Measurements from ENCODE around the gene OSM. TPM values are rescaled to one million over a fixed set of nuclear protein-coding genes. Genes with fewer than 3 reads are reported as not detected.

Gene OSM
- total and polyA plus RNA-seq, 5 experiments from 2014 or later, result 0.81 to 11.6 (median 4.4) TPM

- ATAC-seq (no peak), DNase-seq (no peak)
- Mint-ChIP-seq H3K27ac (no peak overlapping the region), H3K27me3 (no peaks in the 10 kb centered on the region), H3K36me3 (peaks cover 0 to 11% (median 6%) of the 10 kb centered on the region in 3 donors), H3K9me3 (no peaks in the 10 kb centered on the region), H3K4me3 (peak overlapping the region in 1 of 10 donors; percentile 4), H3K4me1 (peaks cover 10 to 41% (median 39%) of the 10 kb centered on the region in 4 donors)
- POLR2A ChIA-PET, result interaction anchor here (1.3 to 2.3 kb wide), 2 partner anchors 19 to 20 kb away, joined by 3 to 15 read pairs; no protein-coding TSS in a partner anchor
Measured at GRCh38 chr22:30282616-30283046, 16.0 kb upstream of the OSM start.

GRCh38 chr22:30280505-30280904, 13.9 kb upstream of the OSM start:
- Mint-ChIP-seq H3K9me3 (no peaks in the 10 kb centered on the region), H3K27ac (peak overlapping the region in 1 of 10 donors; percentile 60), H3K4me3 (no peak overlapping the region), H3K27me3 (peaks cover 0 to 2% (median 0%) of the 10 kb centered on the region in 5 donors), H3K36me3 (peaks cover 0 to 11% (median 3%) of the 10 kb centered on the region in 3 donors), H3K4me1 (peaks cover 18 to 47% (median 45%) of the 10 kb centered on the region in 4 donors)
- ATAC-seq (no peak), DNase-seq (no peak)
- POLR2A ChIA-PET, result interaction anchor here (0.9 kb wide), 1 partner anchor 16 kb away, joined by 4 read pairs; no protein-coding TSS in a partner anchor

GRCh38 chr22:30279932-30280331, 13.3 kb upstream of the OSM start:
- H3K4me1 Mint-ChIP-seq, result peaks cover 21 to 51% (median 49%) of the 10 kb centered on the region in 4 donors
- peaks cover 0 to 7% (median 3%) of the 10 kb centered on the region in 3 donors for H3K36me3 Mint-ChIP-seq
- no peak overlapping the region for H3K4me3 Mint-ChIP-seq
- DNase-seq (no peak), ATAC-seq (no peak)
- peaks cover 0 to 2% (median 0%) of the 10 kb centered on the region in 5 donors for H3K27me3 Mint-ChIP-seq
- POLR2A ChIA-PET, result interaction anchor here (0.6 to 0.9 kb wide), 2 partner anchors 10 to 15 kb away, joined by 3 to 4 read pairs; no protein-coding TSS in a partner anchor
- H3K9me3 Mint-ChIP-seq, result no peaks in the 10 kb centered on the region
- no peak overlapping the region for H3K27ac Mint-ChIP-seq

- Mint-ChIP-seq H3K9me3 (no peaks in the 10 kb centered on the region), H3K4me1 (peaks cover 24 to 57% (median 51%) of the 10 kb centered on the region in 4 donors), H3K36me3 (peaks cover 0 to 1% (median 0%) of the 10 kb centered on the region in 3 donors), H3K27me3 (peaks cover 0 to 2% (median 0%) of the 10 kb centered on the region in 5 donors), H3K4me3 (peak overlapping the region in 1 of 10 donors; percentile 36), H3K27ac (peak overlapping the region in 3 of 10 donors; percentile 10 to 53 (median 27))
- DNase-seq (no peak), ATAC-seq (no peak)
- POLR2A ChIA-PET, result no interaction called here
Measured at GRCh38 chr22:30279046-30279788, 12.6 kb upstream of the OSM start.

GRCh38 chr22:30277547-30278344, 11.1 kb upstream of the OSM start:
- peaks cover 26 to 63% (median 58%) of the 10 kb centered on the region in 4 donors for H3K4me1 Mint-ChIP-seq
- POLR2A ChIA-PET, result interaction anchor here (0.7 to 1.0 kb wide), 3 partner anchors 11 to 66 kb away, joined by 3 to 5 read pairs (median 3); partner anchors contain the start of gene CASTOR1
- H3K4me3 Mint-ChIP-seq, result no peak overlapping the region
- peaks cover 0 to 2% (median 0%) of the 10 kb centered on the region in 5 donors for H3K27me3 Mint-ChIP-seq
- peaks cover 0 to 2% (median 0%) of the 10 kb centered on the region in 3 donors for H3K36me3 Mint-ChIP-seq
- peak overlapping the region in 3 of 10 donors; percentile 34 to 81 (median 80) for H3K27ac Mint-ChIP-seq
- DNase-seq, result no peak
- H3K9me3 Mint-ChIP-seq, result no peaks in the 10 kb centered on the region
- no peak for ATAC-seq

GRCh38 chr22:30276039-30276438, 9.4 kb upstream of the OSM start:
- peaks cover 0 to 2% (median 0%) of the 10 kb centered on the region in 3 donors for H3K36me3 Mint-ChIP-seq
- DNase-seq (no peak), ATAC-seq (peak; percentile 46 to 50)
- peak overlapping the region; percentile 7 to 90 (median 82) for H3K27ac Mint-ChIP-seq
- peak overlapping the region; percentile 57 to 84 (median 68) for H3K4me3 Mint-ChIP-seq
- H3K4me1 Mint-ChIP-seq, result peaks cover 30 to 64% (median 62%) of the 10 kb centered on the region in 4 donors
- POLR2A ChIA-PET, result interaction anchor here (0.9 to 1.1 kb wide), 3 partner anchors 9 to 121 kb away, joined by 3 read pairs; partner anchors contain the start of gene SEC14L2
- no peaks in the 10 kb centered on the region for H3K9me3 Mint-ChIP-seq
- H3K27me3 Mint-ChIP-seq, result peaks cover 0 to 2% (median 0%) of the 10 kb centered on the region in 5 donors

- Mint-ChIP-seq H3K9me3 (no peaks in the 10 kb centered on the region), H3K36me3 (peaks cover 0 to 3% (median 0%) of the 10 kb centered on the region in 3 donors), H3K4me3 (peak overlapping the region; percentile 57 to 84 (median 68)), H3K4me1 (peaks cover 31 to 64% (median 63%) of the 10 kb centered on the region in 4 donors), H3K27ac (peak overlapping the region in 9 of 10 donors; percentile 52 to 90 (median 85)), H3K27me3 (peaks cover 0 to 2% (median 0%) of the 10 kb centered on the region in 5 donors)
- ATAC-seq (peak; percentile 75 to 85), DNase-seq (peak in 1 of 10 donors; percentile 27)
- POLR2A ChIA-PET, result interaction anchor here (0.5 to 1.1 kb wide), 4 partner anchors 8 to 650 kb away, joined by 3 read pairs; partner anchors contain the start of genes CASTOR1 and SEC14L2
Measured at GRCh38 chr22:30275625-30276024, 9.0 kb upstream of the OSM start.

GRCh38 chr22:30274437-30274812, 7.8 kb upstream of the OSM start:
- DNase-seq (no peak), ATAC-seq (no peak)
- H3K36me3 Mint-ChIP-seq, result peaks cover 0 to 9% (median 0%) of the 10 kb centered on the region in 3 donors
- POLR2A ChIA-PET, result interaction anchor here (0.6 to 1.1 kb wide), 2 partner anchors 15 to 19 kb away, joined by 3 read pairs; partner anchors contain the start of gene CASTOR1
- H3K4me1 Mint-ChIP-seq, result peaks cover 29 to 65% (median 59%) of the 10 kb centered on the region in 4 donors
- H3K27ac Mint-ChIP-seq, result peak overlapping the region in 9 of 10 donors; percentile 19 to 91 (median 64)
- H3K9me3 Mint-ChIP-seq, result no peaks in the 10 kb centered on the region
- H3K4me3 Mint-ChIP-seq, result no peak overlapping the region
- H3K27me3 Mint-ChIP-seq, result peaks cover 0 to 2% (median 0%) of the 10 kb centered on the region in 5 donors

GRCh38 chr22:30273711-30274436, 7.2 kb upstream of the OSM start:
- peaks cover 0 to 2% (median 0%) of the 10 kb centered on the region in 5 donors for H3K27me3 Mint-ChIP-seq
- POLR2A ChIA-PET, result interaction anchor here (0.6 kb wide), 1 partner anchor 18 kb away, joined by 3 read pairs; no protein-coding TSS in a partner anchor
- DNase-seq (no peak), ATAC-seq (no peak)
- peak overlapping the region; percentile 20 to 91 (median 80) for H3K27ac Mint-ChIP-seq
- H3K36me3 Mint-ChIP-seq, result peaks cover 0 to 10% (median 0%) of the 10 kb centered on the region in 3 donors
- peaks cover 28 to 63% (median 57%) of the 10 kb centered on the region in 4 donors for H3K4me1 Mint-ChIP-seq
- H3K4me3 Mint-ChIP-seq, result peak overlapping the region in 2 of 10 donors; percentile 23 to 59
- H3K9me3 Mint-ChIP-seq, result no peaks in the 10 kb centered on the region

- H3K27me3 Mint-ChIP-seq, result peaks cover 0 to 2% (median 0%) of the 10 kb centered on the region in 5 donors
- peak overlapping the region; percentile 53 to 88 (median 71) for H3K27ac Mint-ChIP-seq
- POLR2A ChIA-PET, result interaction anchor here (0.9 kb wide), 1 partner anchor 23 kb away, joined by 3 read pairs; no protein-coding TSS in a partner anchor
- no peak overlapping the region for H3K4me3 Mint-ChIP-seq
- H3K9me3 Mint-ChIP-seq, result no peaks in the 10 kb centered on the region
- peaks cover 31 to 65% (median 59%) of the 10 kb centered on the region in 4 donors for H3K4me1 Mint-ChIP-seq
- peaks cover 0 to 12% (median 0%) of the 10 kb centered on the region in 3 donors for H3K36me3 Mint-ChIP-seq
- no peak for ATAC-seq
- DNase-seq, result no peak
Measured at GRCh38 chr22:30272781-30273601, 6.3 kb upstream of the OSM start.

Measured in naive thymus-derived CD8-positive, alpha-beta T cell (primary cell).